ENCODE measurements around the gene KIF26B. TPM values are rescaled to one million over a fixed set of nuclear protein-coding genes. Genes with fewer than 3 reads are reported as not detected.

KIF26B gene
- total and polyA plus RNA-seq, 2 of the 4 experiments (the other 2 are of a cell fraction), result 0.53 to 0.54 TPM

DNA sequence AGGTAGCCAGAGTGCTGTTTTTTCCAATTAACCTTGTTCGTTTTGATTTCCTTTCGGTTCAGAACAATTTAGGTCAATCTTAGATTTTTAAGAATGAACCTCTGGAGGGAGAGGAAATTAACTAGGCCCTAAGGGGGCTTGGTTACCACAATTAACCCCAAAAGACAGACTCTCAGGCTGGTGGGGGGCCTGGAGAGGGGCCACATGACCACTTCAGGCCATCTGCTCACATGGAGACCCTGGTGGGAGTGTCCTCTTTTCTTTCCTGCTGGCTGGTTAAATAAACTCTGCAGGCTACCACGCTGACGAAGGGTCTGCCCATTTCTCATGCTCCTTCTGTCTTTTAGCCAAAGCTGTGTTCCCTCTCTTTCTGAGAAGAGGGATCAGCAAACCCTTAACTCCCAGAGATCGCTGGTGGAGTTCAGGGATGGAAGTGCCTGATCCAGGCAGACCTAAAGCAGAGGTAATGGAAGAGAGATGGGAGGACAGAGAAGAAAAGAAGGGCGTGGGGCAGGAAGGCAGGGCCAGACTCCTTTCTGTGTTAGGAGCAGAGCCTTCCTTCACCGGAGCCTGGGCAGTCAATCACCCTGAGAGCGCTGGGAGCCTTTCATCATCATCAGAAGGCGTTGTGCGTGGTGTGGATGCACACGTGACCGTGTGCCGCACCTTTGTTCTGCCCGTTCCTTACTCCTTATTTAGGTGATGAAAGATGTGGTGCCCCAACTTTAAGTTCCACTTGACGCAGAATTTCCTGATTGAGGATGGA, 58.5 kb downstream of the KIF26B start:
- H3K4me2 ChIP-seq (ENCODE audit: low read depth, low read length), result no peak overlapping the region
- no peak overlapping the region for H2BK20ac ChIP-seq (ENCODE audit: low read depth, low read length)
- H4K91ac ChIP-seq (ENCODE audit: insufficient read depth, low read depth, low read length), result no peak overlapping the region
- H4K5ac ChIP-seq (ENCODE audit: low read depth, low read length), result no peak overlapping the region
- H3K56ac ChIP-seq (ENCODE audit: extremely low read depth, insufficient read depth, low read length), result no peak overlapping the region
- intact Hi-C loops (cut with micrococcal nuclease), result no loop called here
- no TSS peak for BruUV-seq (replicated peaks)
- H2AK5ac ChIP-seq (ENCODE audit: low read depth, low read length), result no peak overlapping the region
- TF ChIP-seq CHD1 (IDR thresholded peaks at IDR 0.05; ENCODE audit: low read depth, low read length) (no peak), POLR2A (IDR thresholded peaks at IDR 0.05; ENCODE audit: low read depth, low read length) (no peak), MAZ (IDR thresholded peaks at IDR 0.05; ENCODE audit: borderline replicate concordance, low read depth, low read length) (no peak), CEBPB (IDR thresholded peaks at IDR 0.05; ENCODE audit: low read depth, low read length) (no peak), SMC3 (IDR thresholded peaks at IDR 0.05; ENCODE audit: low read depth, low read length) (no peak)
- TF ChIP-seq, protein P1, sequence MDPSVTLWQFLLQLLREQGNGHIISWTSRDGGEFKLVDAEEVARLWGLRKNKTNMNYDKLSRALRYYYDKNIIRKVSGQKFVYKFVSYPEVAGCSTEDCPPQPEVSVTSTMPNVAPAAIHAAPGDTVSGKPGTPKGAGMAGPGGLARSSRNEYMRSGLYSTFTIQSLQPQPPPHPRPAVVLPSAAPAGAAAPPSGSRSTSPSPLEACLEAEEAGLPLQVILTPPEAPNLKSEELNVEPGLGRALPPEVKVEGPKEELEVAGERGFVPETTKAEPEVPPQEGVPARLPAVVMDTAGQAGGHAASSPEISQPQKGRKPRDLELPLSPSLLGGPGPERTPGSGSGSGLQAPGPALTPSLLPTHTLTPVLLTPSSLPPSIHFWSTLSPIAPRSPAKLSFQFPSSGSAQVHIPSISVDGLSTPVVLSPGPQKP (IDR thresholded peaks at IDR 0.05; ENCODE audit: borderline replicate concordance, low read depth, low read length), result no peak
- TF ChIP-seq, protein P2, sequence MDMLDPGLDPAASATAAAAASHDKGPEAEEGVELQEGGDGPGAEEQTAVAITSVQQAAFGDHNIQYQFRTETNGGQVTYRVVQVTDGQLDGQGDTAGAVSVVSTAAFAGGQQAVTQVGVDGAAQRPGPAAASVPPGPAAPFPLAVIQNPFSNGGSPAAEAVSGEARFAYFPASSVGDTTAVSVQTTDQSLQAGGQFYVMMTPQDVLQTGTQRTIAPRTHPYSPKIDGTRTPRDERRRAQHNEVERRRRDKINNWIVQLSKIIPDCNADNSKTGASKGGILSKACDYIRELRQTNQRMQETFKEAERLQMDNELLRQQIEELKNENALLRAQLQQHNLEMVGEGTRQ (IDR thresholded peaks at IDR 0.05; ENCODE audit: low read depth, low read length), result no peak
- TF ChIP-seq, protein P3, sequence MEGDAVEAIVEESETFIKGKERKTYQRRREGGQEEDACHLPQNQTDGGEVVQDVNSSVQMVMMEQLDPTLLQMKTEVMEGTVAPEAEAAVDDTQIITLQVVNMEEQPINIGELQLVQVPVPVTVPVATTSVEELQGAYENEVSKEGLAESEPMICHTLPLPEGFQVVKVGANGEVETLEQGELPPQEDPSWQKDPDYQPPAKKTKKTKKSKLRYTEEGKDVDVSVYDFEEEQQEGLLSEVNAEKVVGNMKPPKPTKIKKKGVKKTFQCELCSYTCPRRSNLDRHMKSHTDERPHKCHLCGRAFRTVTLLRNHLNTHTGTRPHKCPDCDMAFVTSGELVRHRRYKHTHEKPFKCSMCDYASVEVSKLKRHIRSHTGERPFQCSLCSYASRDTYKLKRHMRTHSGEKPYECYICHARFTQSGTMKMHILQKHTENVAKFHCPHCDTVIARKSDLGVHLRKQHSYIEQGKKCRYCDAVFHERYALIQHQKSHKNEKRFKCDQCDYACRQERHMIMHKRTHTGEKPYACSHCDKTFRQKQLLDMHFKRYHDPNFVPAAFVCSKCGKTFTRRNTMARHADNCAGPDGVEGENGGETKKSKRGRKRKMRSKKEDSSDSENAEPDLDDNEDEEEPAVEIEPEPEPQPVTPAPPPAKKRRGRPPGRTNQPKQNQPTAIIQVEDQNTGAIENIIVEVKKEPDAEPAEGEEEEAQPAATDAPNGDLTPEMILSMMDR (conservative IDR thresholded peaks at IDR 0.05; ENCODE audit: low read depth, low read length), result no peak
- H3K36me3 ChIP-seq (ENCODE audit: control insufficient read depth, insufficient read depth, low read length), result peaks cover 4% of the 10 kb centered on the region
- H4K20me1 ChIP-seq (ENCODE audit: insufficient read depth, low read length), result no peaks in the 10 kb centered on the region; the same call in 1 of the 2 replicates
- H3K27me3 ChIP-seq (ENCODE audit: control insufficient read depth, insufficient read depth, low read length), result no peaks in the 10 kb centered on the region
- H3K18ac ChIP-seq (ENCODE audit: low read depth, low read length), result no peak overlapping the region
- ChIA-PET CTCF (no interaction called here), POLR2A (ENCODE audit: unreplicated experiment) (interaction anchor here (0.6 kb wide), 1 partner anchor 10 kb away, joined by 3 read pairs; no protein-coding TSS in a partner anchor)
- H2BK15ac ChIP-seq (ENCODE audit: low read depth, low read length), result no peak overlapping the region
- H3K4me1 ChIP-seq (ENCODE audit: control insufficient read depth, insufficient read depth, low read length), result no peaks in the 10 kb centered on the region
- no peak overlapping the region for H2AFZ ChIP-seq (replicated peaks; ENCODE audit: low read length, poor library complexity)
- H2AK9ac ChIP-seq (replicated peaks; ENCODE audit: low read depth, low read length, poor library complexity), result no peak overlapping the region
- 90% methylated on average over 4 of the region's 15 CpGs; no CpG with 5 or more reads in 1 of the 2 experiments for whole genome bisulfite sequencing, 2 experiments (ENCODE audit: extremely low coverage in 2 of 2, insufficient read length in 1 of 2)
- H3K79me1 ChIP-seq (ENCODE audit: low read depth in 1 of 2, low read length in 2 of 2), result no peaks in the 10 kb centered on the region
- dilution Hi-C loops (cut with HindIII; ENCODE audit: low sequenced_read_pairs, unreplicated experiment), result no loop called here
- no peak overlapping the region for H3K27ac ChIP-seq (ENCODE audit: insufficient read depth, low read length)
- H2BK5ac ChIP-seq (ENCODE audit: low read depth, low read length, poor library complexity, severe bottlenecking), result no peak overlapping the region
- H3K14ac ChIP-seq (replicated peaks; ENCODE audit: low read depth, low read length), result no peak overlapping the region
- DNase-seq, result no peak
- no peak overlapping the region for H3K9ac ChIP-seq (ENCODE audit: low read depth, low read length)
- H4K8ac ChIP-seq (ENCODE audit: low read depth in 2 of 2, low read length in 2 of 2), result no peak overlapping the region
- no peak overlapping the region for H3K4me3 ChIP-seq (ENCODE audit: insufficient read depth, low read depth, low read length)
- no peak overlapping the region for H2BK120ac ChIP-seq (ENCODE audit: low read depth, low read length)
- H3K4ac ChIP-seq (ENCODE audit: low read depth, low read length), result no peak overlapping the region
- H3K9me1 ChIP-seq (ENCODE audit: insufficient read depth, low read length), result 0 out of 2 replicates have a peak, but pooled peaks cover 2% of the 10 kb centered on the region
- H3K9me3 ChIP-seq (ENCODE audit: control insufficient read depth, insufficient read depth, low read length), result peaks cover 5% of the 10 kb centered on the region
- in situ Hi-C loops (cut with MboI; ENCODE audit: low sequenced_read_pairs), result no loop called here
- no peak for ATAC-seq (ENCODE audit: low read depth)
- no peak overlapping the region for H3K23ac ChIP-seq (ENCODE audit: low read depth, low read length)

All from IMR-90 (cell line).